Astrocyte (in vitro differentiated cells and primary cell): Measurements from ENCODE around the gene CHST11.

ENCODE experiments used
- EZH2 ChIP-seq: IDR thresholded peaks from 2 replicates; pipeline ENCODE4 v1.6.1; 2012; ENCODE audit warnings: mild to moderate bottlenecking, low read length, inconsistent platforms; ENCODE audit not compliant: insufficient read depth
- TF ChIP-seq, protein P1 (sequence below): IDR thresholded peaks from 2 replicates; pipeline ENCODE4 v1.5.1; 2011; ENCODE audit warnings: low read depth, mild to moderate bottlenecking, inconsistent platforms, low read length, moderate library complexity; ENCODE audit not compliant: insufficient read depth

DNA sequence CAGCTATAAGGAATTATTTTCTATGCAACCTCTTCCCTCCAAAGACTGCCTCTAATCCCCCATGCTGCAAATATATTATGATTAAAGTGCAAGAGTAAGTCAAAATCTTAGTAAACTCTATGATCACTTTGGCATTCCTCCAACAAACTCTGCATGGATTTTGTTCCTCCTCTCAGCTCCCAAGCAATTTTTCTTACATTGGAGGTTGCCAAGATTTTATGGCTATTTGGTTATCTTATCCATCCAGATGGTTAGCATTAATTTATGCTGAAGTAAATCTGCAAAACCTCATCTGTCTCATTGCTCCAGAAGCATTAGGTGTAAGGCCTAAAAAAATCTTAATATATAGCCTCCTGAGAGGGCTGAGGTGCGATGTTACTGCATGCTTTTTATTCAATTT is 228.1 kb downstream of the CHST11 start:
- TF ChIP-seq, protein P1, sequence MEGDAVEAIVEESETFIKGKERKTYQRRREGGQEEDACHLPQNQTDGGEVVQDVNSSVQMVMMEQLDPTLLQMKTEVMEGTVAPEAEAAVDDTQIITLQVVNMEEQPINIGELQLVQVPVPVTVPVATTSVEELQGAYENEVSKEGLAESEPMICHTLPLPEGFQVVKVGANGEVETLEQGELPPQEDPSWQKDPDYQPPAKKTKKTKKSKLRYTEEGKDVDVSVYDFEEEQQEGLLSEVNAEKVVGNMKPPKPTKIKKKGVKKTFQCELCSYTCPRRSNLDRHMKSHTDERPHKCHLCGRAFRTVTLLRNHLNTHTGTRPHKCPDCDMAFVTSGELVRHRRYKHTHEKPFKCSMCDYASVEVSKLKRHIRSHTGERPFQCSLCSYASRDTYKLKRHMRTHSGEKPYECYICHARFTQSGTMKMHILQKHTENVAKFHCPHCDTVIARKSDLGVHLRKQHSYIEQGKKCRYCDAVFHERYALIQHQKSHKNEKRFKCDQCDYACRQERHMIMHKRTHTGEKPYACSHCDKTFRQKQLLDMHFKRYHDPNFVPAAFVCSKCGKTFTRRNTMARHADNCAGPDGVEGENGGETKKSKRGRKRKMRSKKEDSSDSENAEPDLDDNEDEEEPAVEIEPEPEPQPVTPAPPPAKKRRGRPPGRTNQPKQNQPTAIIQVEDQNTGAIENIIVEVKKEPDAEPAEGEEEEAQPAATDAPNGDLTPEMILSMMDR = no peak
- no peak for TF ChIP-seq EZH2
